Uterus (tissue), 2 donors: ENCODE results near the gene MSH3.

Experiments
- POLR2A ChIP-seq, 2 donors: fragments of 450-650 bp; IDR thresholded peaks; one replicate each; pipeline ENCODE4 v1.6.1; 2016; ENCODE audit warnings: antibody characterized with exemption in 2 of 2, mild to moderate bottlenecking in 1 of 2, moderate library complexity in 1 of 2
- TF ChIP-seq, protein P1 (sequence below), 4 experiments: fragments of 200-600 bp in 2 of 4; fragments of 450-650 bp in 2 of 4; sonication (generic) in 2 of 4; IDR thresholded peaks; one replicate each; pipeline ENCODE4 v1.5.1; 2016 to 2019; ENCODE audit warnings: antibody characterized with exemption in 4 of 4, mild to moderate bottlenecking in 2 of 4, moderate library complexity in 1 of 4

DNA sequence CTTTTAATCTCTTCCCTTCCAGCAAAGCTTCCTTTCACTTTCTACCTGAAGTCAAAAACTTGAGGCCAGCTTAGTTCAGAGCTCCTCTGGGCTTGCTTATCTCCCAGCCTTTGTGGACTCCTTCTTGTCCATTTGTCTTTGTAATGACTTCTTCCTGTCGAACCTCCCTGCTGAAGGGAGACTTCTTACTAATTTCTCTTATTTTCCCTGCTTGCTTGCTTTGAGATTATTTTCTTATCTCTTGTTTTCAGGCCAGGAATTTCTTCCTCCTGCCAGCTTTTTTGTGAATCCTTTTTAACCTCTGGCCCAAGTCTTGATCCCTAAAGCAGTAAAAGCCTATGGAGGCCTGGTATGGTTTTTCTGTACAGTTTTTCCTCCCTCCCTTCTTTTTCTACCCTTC, 47.1 kb downstream of the MSH3 start:
- TF ChIP-seq, protein P1, sequence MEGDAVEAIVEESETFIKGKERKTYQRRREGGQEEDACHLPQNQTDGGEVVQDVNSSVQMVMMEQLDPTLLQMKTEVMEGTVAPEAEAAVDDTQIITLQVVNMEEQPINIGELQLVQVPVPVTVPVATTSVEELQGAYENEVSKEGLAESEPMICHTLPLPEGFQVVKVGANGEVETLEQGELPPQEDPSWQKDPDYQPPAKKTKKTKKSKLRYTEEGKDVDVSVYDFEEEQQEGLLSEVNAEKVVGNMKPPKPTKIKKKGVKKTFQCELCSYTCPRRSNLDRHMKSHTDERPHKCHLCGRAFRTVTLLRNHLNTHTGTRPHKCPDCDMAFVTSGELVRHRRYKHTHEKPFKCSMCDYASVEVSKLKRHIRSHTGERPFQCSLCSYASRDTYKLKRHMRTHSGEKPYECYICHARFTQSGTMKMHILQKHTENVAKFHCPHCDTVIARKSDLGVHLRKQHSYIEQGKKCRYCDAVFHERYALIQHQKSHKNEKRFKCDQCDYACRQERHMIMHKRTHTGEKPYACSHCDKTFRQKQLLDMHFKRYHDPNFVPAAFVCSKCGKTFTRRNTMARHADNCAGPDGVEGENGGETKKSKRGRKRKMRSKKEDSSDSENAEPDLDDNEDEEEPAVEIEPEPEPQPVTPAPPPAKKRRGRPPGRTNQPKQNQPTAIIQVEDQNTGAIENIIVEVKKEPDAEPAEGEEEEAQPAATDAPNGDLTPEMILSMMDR (IDR thresholded peaks at IDR 0.05): no peak
- no peak for TF ChIP-seq POLR2A (IDR thresholded peaks at IDR 0.05)
